Naive B cell (primary cell): Measurements from ENCODE around the gene GIPC2. TPM values are rescaled to one million over a fixed set of nuclear protein-coding genes. Genes with fewer than 3 reads are reported as not detected.

Experiments
- ATAC-seq, 2 donors: fragments of 150-1000 bp; cut with Tn5 transposase; 2 replicates each; pipeline ENCODE4 v1.10.0; 2021; ENCODE audit warnings: low read depth in 2 of 2, mild to moderate bottlenecking in 2 of 2, moderate library complexity in 2 of 2
- DNase-seq: peaks from one replicate; pipeline ENCODE4 v3.0.0; 2022
- H3K27ac Mint-ChIP-seq, 6 donors: one replicate each; pipeline ENCODE4 v1.8.0; 2020 to 2022; ENCODE audit warnings: mild to moderate bottlenecking in 6 of 6, mixed read lengths in 6 of 6, moderate library complexity in 5 of 6, inconsistent platforms in 2 of 6
- H3K27me3 Mint-ChIP-seq, 3 donors: one replicate each; pipeline ENCODE4 v1.8.0; 2021 to 2022; ENCODE audit warnings: mixed read lengths in 3 of 3, mild to moderate bottlenecking in 1 of 3
- H3K36me3 Mint-ChIP-seq, 2 donors: one replicate each; pipeline ENCODE4 v1.8.0; 2020 to 2022; ENCODE audit warnings: mixed read lengths in 2 of 2, inconsistent platforms in 1 of 2, mild to moderate bottlenecking in 1 of 2
- H3K4me1 Mint-ChIP-seq, 3 donors: one replicate each; pipeline ENCODE4 v1.8.0; 2020 to 2022; ENCODE audit warnings: mixed read lengths in 3 of 3, inconsistent platforms in 1 of 3, mild to moderate bottlenecking in 1 of 3, moderate library complexity in 1 of 3
- H3K4me3 Mint-ChIP-seq, 8 donors: one replicate each; pipeline ENCODE4 v1.8.0; 2020 to 2022; ENCODE audit warnings: mild to moderate bottlenecking in 8 of 8, mixed read lengths in 8 of 8, moderate library complexity in 8 of 8, inconsistent platforms in 2 of 8
- H3K9me3 Mint-ChIP-seq, 7 donors: one replicate each; pipeline ENCODE4 v1.8.0; 2020 to 2022; ENCODE audit warnings: mixed read lengths in 7 of 7, mild to moderate bottlenecking in 5 of 7, inconsistent platforms in 2 of 7, moderate library complexity in 1 of 7
- polyA plus RNA-seq, 6 donors: library from polyadenylated mRNA; unstranded; fragments of 300-500 nt; fragmentation: Illumina TruSeq; gene quantifications; one replicate each; pipeline ENCODE4 v1.2.3, GENCODE V29; 2021; ENCODE audit warnings: low read depth in 6 of 6

Gene GIPC2
- polyA plus RNA-seq, 6 donors from 2014 or later: not detected

- Mint-ChIP-seq H3K4me3 (no peak overlapping the region), H3K9me3 (no peaks in the 10 kb centered on the region), H3K27me3 (no peaks in the 10 kb centered on the region), H3K27ac (no peak overlapping the region), H3K4me1 (no peaks in the 10 kb centered on the region), H3K36me3 (no peaks in the 10 kb centered on the region)
- DNase-seq: no peak
- ATAC-seq: no peak
Measured at GRCh38 chr1:78126506-78126905, 80.7 kb downstream of the GIPC2 start.

- Mint-ChIP-seq H3K9me3 (no peaks in the 10 kb centered on the region), H3K27ac (no peak overlapping the region), H3K36me3 (no peaks in the 10 kb centered on the region), H3K4me1 (no peaks in the 10 kb centered on the region), H3K27me3 (no peaks in the 10 kb centered on the region), H3K4me3 (no peak overlapping the region)
- no peak for ATAC-seq
- no peak for DNase-seq
Measured at GRCh38 chr1:78132174-78132947, 86.6 kb downstream of the GIPC2 start.

- Mint-ChIP-seq H3K4me1 (no peaks in the 10 kb centered on the region), H3K27me3 (no peaks in the 10 kb centered on the region), H3K27ac (no peak overlapping the region), H3K4me3 (no peak overlapping the region), H3K9me3 (no peaks in the 10 kb centered on the region), H3K36me3 (no peaks in the 10 kb centered on the region)
- no peak for DNase-seq
- ATAC-seq: no peak
Measured at GRCh38 chr1:78132948-78133322, 87.2 kb downstream of the GIPC2 start.

- no peak overlapping the region for H3K27ac Mint-ChIP-seq
- peaks cover 0 to 2% (median 0%) of the 10 kb centered on the region in 7 donors for H3K9me3 Mint-ChIP-seq
- no peak overlapping the region for H3K4me3 Mint-ChIP-seq
- H3K4me1 Mint-ChIP-seq: peaks cover 4 to 5% (median 4%) of the 10 kb centered on the region in 3 donors
- DNase-seq (no peak), ATAC-seq (no peak)
- H3K27me3 Mint-ChIP-seq: no peaks in the 10 kb centered on the region
- H3K36me3 Mint-ChIP-seq: peaks cover 0 to 5% of the 10 kb centered on the region in 2 donors
Measured at GRCh38 chr1:78136680-78137079, 90.9 kb downstream of the GIPC2 start.

GRCh38 chr1:78141531-78142231 lies 95.9 kb downstream of the GIPC2 start:
- Mint-ChIP-seq H3K27ac (peak overlapping the region; percentile 0 to 82 (median 44)), H3K27me3 (no peaks in the 10 kb centered on the region), H3K4me1 (peaks cover 17 to 28% (median 21%) of the 10 kb centered on the region in 3 donors), H3K36me3 (peaks cover 0 to 9% of the 10 kb centered on the region in 2 donors), H3K4me3 (peak overlapping the region in 2 of 8 donors; percentile 51 to 80), H3K9me3 (peaks cover 0 to 2% (median 0%) of the 10 kb centered on the region in 7 donors)
- ATAC-seq: peak; percentile 22 to 31
- DNase-seq: no peak

- peak overlapping the region in 5 of 6 donors; percentile 79 to 96 (median 91) for H3K27ac Mint-ChIP-seq
- H3K36me3 Mint-ChIP-seq: peaks cover 0 to 9% of the 10 kb centered on the region in 2 donors
- peaks cover 0 to 4% (median 1%) of the 10 kb centered on the region in 3 donors for H3K27me3 Mint-ChIP-seq
- ATAC-seq (no peak), DNase-seq (no peak)
- peaks cover 0 to 2% (median 0%) of the 10 kb centered on the region in 7 donors for H3K9me3 Mint-ChIP-seq
- peak overlapping the region in 7 of 8 donors; percentile 65 to 87 (median 72) for H3K4me3 Mint-ChIP-seq
- H3K4me1 Mint-ChIP-seq: peaks cover 17 to 28% (median 21%) of the 10 kb centered on the region in 3 donors
Measured at GRCh38 chr1:78142736-78143135, 97.0 kb downstream of the GIPC2 start.

- H3K4me3 Mint-ChIP-seq: peak overlapping the region; percentile 4 to 87 (median 70)
- DNase-seq (peak; percentile 45), ATAC-seq (peak; percentile 88 to 90)
- peaks cover 17 to 28% (median 21%) of the 10 kb centered on the region in 3 donors for H3K4me1 Mint-ChIP-seq
- peaks cover 0 to 9% of the 10 kb centered on the region in 2 donors for H3K36me3 Mint-ChIP-seq
- H3K27me3 Mint-ChIP-seq: peaks cover 0 to 8% (median 6%) of the 10 kb centered on the region in 3 donors
- peaks cover 0 to 2% (median 0%) of the 10 kb centered on the region in 7 donors for H3K9me3 Mint-ChIP-seq
- peak overlapping the region; percentile 79 to 96 (median 90) for H3K27ac Mint-ChIP-seq
Measured at GRCh38 chr1:78143152-78143551, 97.4 kb downstream of the GIPC2 start.

GRCh38 chr1:78143673-78144072 lies 97.9 kb downstream of the GIPC2 start:
- H3K27me3 Mint-ChIP-seq: peaks cover 0 to 13% (median 11%) of the 10 kb centered on the region in 3 donors
- peak overlapping the region in 5 of 6 donors; percentile 79 to 96 (median 91) for H3K27ac Mint-ChIP-seq
- DNase-seq (no peak), ATAC-seq (no peak)
- peaks cover 0 to 9% of the 10 kb centered on the region in 2 donors for H3K36me3 Mint-ChIP-seq
- peaks cover 17 to 28% (median 21%) of the 10 kb centered on the region in 3 donors for H3K4me1 Mint-ChIP-seq
- peak overlapping the region in 4 of 8 donors; percentile 65 to 87 (median 76) for H3K4me3 Mint-ChIP-seq
- peaks cover 0 to 2% (median 0%) of the 10 kb centered on the region in 7 donors for H3K9me3 Mint-ChIP-seq

- DNase-seq: peak; percentile 25
- H3K36me3 Mint-ChIP-seq: peaks cover 0 to 9% of the 10 kb centered on the region in 2 donors
- peaks cover 0 to 2% (median 0%) of the 10 kb centered on the region in 7 donors for H3K9me3 Mint-ChIP-seq
- H3K27ac Mint-ChIP-seq: peak overlapping the region in 1 of 6 donors; percentile 34
- H3K4me3 Mint-ChIP-seq: no peak overlapping the region
- ATAC-seq: peak; percentile 37 to 57
- peaks cover 0 to 18% (median 15%) of the 10 kb centered on the region in 3 donors for H3K27me3 Mint-ChIP-seq
- H3K4me1 Mint-ChIP-seq: peaks cover 17 to 28% (median 21%) of the 10 kb centered on the region in 3 donors
Measured at GRCh38 chr1:78145105-78145580, 99.4 kb downstream of the GIPC2 start.

- Mint-ChIP-seq H3K9me3 (peaks cover 0 to 2% (median 0%) of the 10 kb centered on the region in 7 donors), H3K27me3 (peaks cover 0 to 18% (median 15%) of the 10 kb centered on the region in 3 donors), H3K27ac (no peak overlapping the region), H3K4me3 (no peak overlapping the region), H3K36me3 (peaks cover 0 to 8% of the 10 kb centered on the region in 2 donors), H3K4me1 (peaks cover 17 to 26% (median 21%) of the 10 kb centered on the region in 3 donors)
- DNase-seq (no peak), ATAC-seq (no peak)
Measured at GRCh38 chr1:78146205-78146771, 100.5 kb downstream of the GIPC2 start.

- ATAC-seq: no peak
- Mint-ChIP-seq H3K27ac (no peak overlapping the region), H3K4me1 (peaks cover 10 to 19% (median 14%) of the 10 kb centered on the region in 3 donors), H3K27me3 (peaks cover 0 to 18% (median 15%) of the 10 kb centered on the region in 3 donors), H3K36me3 (peaks cover 0 to under 1% of the 10 kb centered on the region in 2 donors), H3K9me3 (no peaks in the 10 kb centered on the region), H3K4me3 (no peak overlapping the region)
- DNase-seq: no peak
Measured at GRCh38 chr1:78147031-78147430, 101.3 kb downstream of the GIPC2 start.

- peaks cover 0 to 18% (median 9%) of the 10 kb centered on the region in 3 donors for H3K27me3 Mint-ChIP-seq
Measured at GRCh38 chr1:78153092-78153736, 107.4 kb downstream of the GIPC2 start.

GRCh38 chr1:78155121-78155520 lies 109.4 kb downstream of the GIPC2 start:
- Mint-ChIP-seq H3K4me1 (no peaks in the 10 kb centered on the region), H3K36me3 (no peaks in the 10 kb centered on the region), H3K27ac (no peak overlapping the region), H3K4me3 (no peak overlapping the region), H3K27me3 (peaks cover 0 to 16% (median 10%) of the 10 kb centered on the region in 3 donors), H3K9me3 (no peaks in the 10 kb centered on the region)
- DNase-seq (no peak), ATAC-seq (no peak)

More at GRCh38 chr1:78153092-78153736, 107.4 kb downstream of the GIPC2 start:
- Mint-ChIP-seq H3K27ac (peak overlapping the region in 1 of 6 donors; percentile 86), H3K9me3 (no peaks in the 10 kb centered on the region), H3K4me1 (no peaks in the 10 kb centered on the region), H3K4me3 (no peak overlapping the region), H3K36me3 (no peaks in the 10 kb centered on the region)
- DNase-seq (no peak), ATAC-seq (no peak)
